HG03280 (cell line): ENCODE data around the gene C10orf90.

Experiments used
- ATAC-seq: cut with Tn5 transposase; IDR thresholded peaks from one replicate; pipeline ENCODE4 v1.9.1; 2021; ENCODE audit warnings: mild to moderate bottlenecking, moderate library complexity; ENCODE audit not compliant: unreplicated experiment

C10orf90 gene

GRCh38 chr10:126637501-126637900, 33.0 kb downstream of the C10orf90 start:
- ATAC-seq: no peak

DNA sequence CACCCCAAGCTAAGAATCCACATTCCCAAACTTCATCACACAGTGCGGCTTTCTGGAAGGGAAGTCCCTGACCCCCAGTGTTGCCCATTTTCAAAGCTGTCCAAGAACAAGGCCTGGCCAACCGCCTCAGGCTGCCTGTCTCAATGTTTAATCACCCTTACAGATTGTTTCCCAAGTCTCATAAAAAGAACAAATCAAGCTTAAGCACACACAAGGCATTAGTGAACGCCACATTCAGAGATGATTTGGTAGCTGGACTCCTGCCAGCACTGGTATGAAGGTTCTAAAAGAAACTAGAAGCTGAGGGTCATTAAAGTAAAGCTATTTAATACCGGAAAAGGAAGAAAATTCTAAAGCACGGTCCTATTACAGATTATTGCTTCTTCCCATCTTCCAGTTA, 35.6 kb downstream of the C10orf90 start:
- no peak for ATAC-seq

GRCh38 chr10:126634347-126634746, 36.1 kb downstream of the C10orf90 start:
- ATAC-seq: no peak

DNA sequence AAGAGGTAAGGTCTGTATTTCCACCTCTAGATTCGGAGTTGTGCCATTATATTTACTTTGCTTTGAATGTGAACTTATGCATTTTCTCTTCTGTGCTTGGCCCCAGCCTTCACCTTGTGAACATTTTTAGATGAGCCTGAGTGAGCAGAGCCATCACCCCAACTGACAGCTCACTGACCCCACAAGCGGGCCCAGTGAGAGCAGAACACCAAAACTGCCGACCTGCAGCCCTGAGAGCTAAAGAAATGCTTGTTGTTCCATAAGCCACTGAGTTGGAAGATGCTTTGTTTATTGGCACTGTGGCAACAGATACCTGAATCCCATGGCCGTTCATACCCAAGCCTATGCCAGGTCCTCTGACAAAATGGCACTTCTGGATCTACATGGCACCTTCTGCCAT, 37.8 kb downstream of the C10orf90 start:
- no peak for ATAC-seq

DNA sequence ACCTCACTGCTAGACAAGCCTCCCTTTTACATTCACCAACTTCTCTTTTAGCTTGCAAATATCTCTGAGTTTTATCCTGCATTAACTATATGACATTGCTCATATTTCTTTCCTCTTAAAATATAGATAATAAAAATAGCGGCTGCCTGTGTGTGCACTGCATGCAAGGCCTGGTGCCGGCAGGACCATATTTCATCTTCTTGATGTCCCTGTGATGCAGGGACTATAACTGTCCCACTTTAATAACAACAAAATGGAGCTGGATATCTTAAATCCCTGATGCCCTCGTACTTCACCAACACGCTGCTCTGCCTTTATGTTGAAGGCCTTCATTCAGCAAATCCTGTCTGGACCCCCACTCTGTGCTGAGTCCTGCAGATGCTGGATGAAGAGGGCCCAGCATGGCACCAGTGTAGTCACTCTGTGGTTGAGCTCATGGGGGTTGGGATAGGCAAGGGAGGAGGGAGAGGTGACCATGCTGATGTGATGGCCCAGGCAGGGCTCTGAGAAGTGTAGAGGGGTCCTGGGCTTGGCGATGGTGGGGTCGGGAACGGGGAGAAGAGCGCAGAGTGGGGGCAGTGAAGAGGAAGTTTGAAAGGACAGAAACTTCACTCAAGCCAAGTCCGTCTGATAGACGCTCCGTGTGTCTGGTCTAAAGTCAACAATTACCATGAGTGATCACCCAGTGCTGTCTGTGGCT, 40.4 kb downstream of the C10orf90 start:
- no peak for ATAC-seq

DNA sequence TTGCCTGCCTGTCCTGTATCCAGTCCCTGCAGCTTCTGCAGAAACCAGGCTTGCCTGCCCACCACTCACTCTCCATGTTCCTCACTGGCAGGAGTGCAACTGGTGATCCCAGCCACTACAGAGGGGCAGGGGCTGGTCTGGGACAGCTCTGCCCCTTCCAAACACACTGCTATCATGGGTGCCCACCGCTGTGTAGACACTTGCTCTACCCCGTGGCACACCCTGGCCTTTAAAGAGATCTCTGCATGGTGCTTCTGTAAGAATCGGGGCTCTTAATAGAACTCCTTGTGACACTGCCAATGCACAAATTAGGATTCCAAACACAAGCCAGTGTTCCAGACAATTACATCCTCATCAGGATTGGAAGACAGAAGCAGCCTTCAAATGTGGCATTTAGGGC, 41.7 kb downstream of the C10orf90 start:
- no peak for ATAC-seq

DNA sequence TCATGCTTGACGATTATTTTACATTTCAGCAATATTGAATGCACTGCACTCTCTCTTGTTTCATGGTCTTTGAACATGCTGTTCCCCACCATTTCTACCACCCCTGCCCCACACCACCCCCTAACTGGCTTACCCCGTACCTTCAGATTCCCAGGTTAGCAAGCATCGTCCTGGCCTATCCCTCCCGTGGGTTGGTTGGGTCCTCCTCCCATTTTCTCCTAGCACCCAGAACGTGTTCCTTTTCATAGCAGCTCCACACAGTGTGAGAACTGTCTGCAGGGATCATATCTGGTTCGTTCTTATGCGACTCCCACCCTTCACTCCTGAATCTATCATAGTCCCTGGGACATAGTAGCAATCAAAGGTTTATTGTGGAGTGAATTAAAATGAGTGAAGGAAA, 48.6 kb downstream of the C10orf90 start:
- no peak for ATAC-seq

DNA sequence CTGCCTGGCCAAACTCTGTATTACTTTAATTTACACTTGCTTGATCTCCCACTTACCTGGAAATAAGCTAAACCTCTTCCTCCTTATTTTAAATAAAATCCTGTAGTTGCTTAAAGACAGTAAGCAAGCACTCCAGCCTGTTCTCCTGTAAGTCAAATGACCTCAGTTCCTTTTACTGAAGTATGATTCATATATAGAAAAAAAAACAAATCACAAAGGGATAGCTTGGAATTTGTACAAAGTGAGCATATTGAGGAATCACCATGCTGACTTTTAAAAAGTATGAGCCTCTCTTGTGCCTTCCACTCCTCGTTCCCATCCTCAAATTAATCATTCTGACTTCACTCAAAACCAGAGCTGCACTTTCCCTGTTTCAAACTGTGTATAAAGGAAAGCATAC, 52.0 kb downstream of the C10orf90 start:
- no peak for ATAC-seq

DNA sequence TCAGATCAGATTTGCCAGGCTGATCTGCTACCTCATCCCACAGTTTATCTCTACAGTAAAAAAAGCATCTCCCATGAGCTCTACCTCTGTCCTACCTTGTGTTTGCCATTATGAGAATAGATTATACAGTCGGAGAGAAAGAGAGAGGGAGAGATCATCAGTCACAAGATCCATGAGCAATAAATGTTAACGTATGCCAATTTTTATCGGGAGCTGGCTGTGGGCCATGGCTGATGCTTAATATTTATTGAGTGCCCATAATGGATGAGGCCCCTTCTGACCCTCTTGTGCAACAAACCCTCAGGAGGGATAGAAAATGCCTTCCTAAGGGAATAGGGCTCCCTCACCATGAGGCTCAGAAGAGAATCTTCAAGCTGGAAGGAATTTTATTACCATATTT, 52.8 kb downstream of the C10orf90 start:
- no peak for ATAC-seq

- ATAC-seq: no peak
Measured at GRCh38 chr10:126617208-126617607, 53.3 kb downstream of the C10orf90 start.

DNA sequence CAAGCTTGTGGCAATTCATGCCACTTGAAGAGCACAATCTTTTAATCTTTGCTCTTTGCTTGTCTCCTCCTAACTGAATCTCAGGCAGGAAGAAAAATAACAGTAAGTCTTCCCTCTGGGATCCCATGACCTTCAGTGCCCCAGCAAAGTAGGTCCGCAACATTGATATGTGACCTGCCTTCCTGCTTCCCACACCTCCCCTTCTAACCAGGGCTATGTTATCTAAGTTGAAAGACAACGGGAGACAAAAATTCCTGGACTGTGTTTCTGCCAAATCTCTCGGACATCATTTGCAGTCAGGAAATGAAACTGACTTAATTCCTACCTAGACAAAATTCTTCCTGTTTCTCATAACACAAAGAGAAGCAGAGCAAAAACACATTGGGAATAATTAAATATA, 53.8 kb downstream of the C10orf90 start:
- ATAC-seq: no peak

- ATAC-seq: no peak
Measured at GRCh38 chr10:126611303-126611702, 59.2 kb downstream of the C10orf90 start.

DNA sequence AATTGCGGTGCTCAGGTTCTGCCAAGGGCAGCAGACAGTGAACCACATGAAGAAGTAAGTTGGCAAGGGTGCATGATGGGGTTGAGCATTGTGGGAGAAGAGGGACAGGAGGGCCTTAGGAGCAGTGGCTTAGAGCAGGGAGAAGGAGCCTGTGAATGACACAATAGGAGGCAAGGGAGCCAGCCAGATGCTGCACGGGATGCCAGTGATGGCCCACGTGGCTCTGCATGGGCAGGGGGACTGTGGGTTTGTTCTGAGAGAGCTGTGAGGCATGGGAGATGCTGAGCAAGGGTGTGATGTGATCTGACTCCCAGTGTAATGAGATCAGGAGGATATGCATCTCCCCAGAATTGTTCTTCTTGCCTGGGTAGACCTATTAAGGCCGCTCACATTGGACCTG, 60.9 kb downstream of the C10orf90 start:
- ATAC-seq: no peak

GRCh38 chr10:126599949-126600682, 70.4 kb downstream of the C10orf90 start:
- no peak for ATAC-seq

GRCh38 chr10:126598009-126598408, 72.5 kb downstream of the C10orf90 start:
- ATAC-seq: no peak

GRCh38 chr10:126597211-126597610, 73.3 kb downstream of the C10orf90 start:
- no peak for ATAC-seq

GRCh38 chr10:126596472-126597016, 73.9 kb downstream of the C10orf90 start:
- no peak for ATAC-seq

- ATAC-seq: no peak
Measured at GRCh38 chr10:126595160-126595559, 75.3 kb downstream of the C10orf90 start.

- no peak for ATAC-seq
Measured at GRCh38 chr10:126593968-126594701, 76.4 kb downstream of the C10orf90 start.

- no peak for ATAC-seq
Measured at GRCh38 chr10:126592901-126593300, 77.6 kb downstream of the C10orf90 start.

GRCh38 chr10:126588024-126588423, 82.5 kb downstream of the C10orf90 start:
- ATAC-seq: no peak

GRCh38 chr10:126586878-126587277, 83.6 kb downstream of the C10orf90 start:
- ATAC-seq: no peak
